Right kidney (tissue), 1 donor: ENCODE data around the gene TOX4.
A peak's percentile ranks its signal among the peaks of the same experiment; 100 is the strongest.

Experiments
- DNase-seq: peaks from one replicate; pipeline ENCODE4 v3.0.0-alpha.2; 2016

The TOX4 gene

GRCh38 chr14:21498540-21499526 is 21.8 kb downstream of the TOX4 start:
- DNase-seq, result no peak

- no peak for DNase-seq
Observed at GRCh38 chr14:21501568-21501967, 24.6 kb downstream of the TOX4 start.

GRCh38 chr14:21503376-21503775 is 26.4 kb downstream of the TOX4 start:
- DNase-seq, result no peak

- DNase-seq, result no peak
Observed at GRCh38 chr14:21505012-21505553, 28.1 kb downstream of the TOX4 start.

GRCh38 chr14:21506557-21506956 is 29.6 kb downstream of the TOX4 start:
- DNase-seq, result no peak

- DNase-seq, result no peak
Observed at GRCh38 chr14:21509432-21510143, 32.6 kb downstream of the TOX4 start.

GRCh38 chr14:21510735-21511657 is 34.0 kb downstream of the TOX4 start, which contains the start of gene METTL3:
METTL3 (minus strand) TSS chr14:21511340; CDS start chr14:21511223, 117 bp downstream.
- DNase-seq, result peak; percentile 89

- no peak for DNase-seq
Observed at GRCh38 chr14:21514341-21514740, 37.3 kb downstream of the TOX4 start.

GRCh38 chr14:21518725-21519124 is 41.7 kb downstream of the TOX4 start:
- no peak for DNase-seq

GRCh38 chr14:21520767-21521166 is 43.8 kb downstream of the TOX4 start:
- no peak for DNase-seq

- no peak for DNase-seq
Observed at GRCh38 chr14:21521501-21521900, 44.5 kb downstream of the TOX4 start.

- DNase-seq, result no peak
Observed at GRCh38 chr14:21523203-21523602, 46.2 kb downstream of the TOX4 start.

GRCh38 chr14:21524575-21525490 is 47.8 kb downstream of the TOX4 start:
- DNase-seq, result no peak

GRCh38 chr14:21525571-21525961 is 48.6 kb downstream of the TOX4 start:
- peak; percentile 32 for DNase-seq

- DNase-seq, result peak; percentile 64
Observed at GRCh38 chr14:21525962-21526671, 49.1 kb downstream of the TOX4 start, which contains the start of gene SALL2. SALL2 (minus strand) TSS chr14:21526346; CDS start chr14:21526127, 219 bp downstream.

GRCh38 chr14:21526672-21527317 is 49.8 kb downstream of the TOX4 start:
- DNase-seq, result peak; percentile 77

GRCh38 chr14:21527318-21527679 is 50.3 kb downstream of the TOX4 start:
- no peak for DNase-seq

- peak; percentile 20 for DNase-seq
Observed at GRCh38 chr14:21528381-21529348, 51.7 kb downstream of the TOX4 start.
